GM12872 (cell line): ENCODE results near the gene FAM180A.

Experiments used
- CTCF ChIP-seq: IDR thresholded peaks from 3 replicates; pipeline ENCODE4 v1.5.1; 2011; ENCODE audit warnings: low read depth, mild to moderate bottlenecking, low read length, moderate library complexity; ENCODE audit not compliant: insufficient read depth

The FAM180A gene

GRCh38 chr7:135771051-135771450 lies 22.4 kb upstream of the FAM180A start:
- TF ChIP-seq CTCF: no peak

- TF ChIP-seq CTCF: no peak
Observed at GRCh38 chr7:135770139-135770710, 21.6 kb upstream of the FAM180A start.

DNA sequence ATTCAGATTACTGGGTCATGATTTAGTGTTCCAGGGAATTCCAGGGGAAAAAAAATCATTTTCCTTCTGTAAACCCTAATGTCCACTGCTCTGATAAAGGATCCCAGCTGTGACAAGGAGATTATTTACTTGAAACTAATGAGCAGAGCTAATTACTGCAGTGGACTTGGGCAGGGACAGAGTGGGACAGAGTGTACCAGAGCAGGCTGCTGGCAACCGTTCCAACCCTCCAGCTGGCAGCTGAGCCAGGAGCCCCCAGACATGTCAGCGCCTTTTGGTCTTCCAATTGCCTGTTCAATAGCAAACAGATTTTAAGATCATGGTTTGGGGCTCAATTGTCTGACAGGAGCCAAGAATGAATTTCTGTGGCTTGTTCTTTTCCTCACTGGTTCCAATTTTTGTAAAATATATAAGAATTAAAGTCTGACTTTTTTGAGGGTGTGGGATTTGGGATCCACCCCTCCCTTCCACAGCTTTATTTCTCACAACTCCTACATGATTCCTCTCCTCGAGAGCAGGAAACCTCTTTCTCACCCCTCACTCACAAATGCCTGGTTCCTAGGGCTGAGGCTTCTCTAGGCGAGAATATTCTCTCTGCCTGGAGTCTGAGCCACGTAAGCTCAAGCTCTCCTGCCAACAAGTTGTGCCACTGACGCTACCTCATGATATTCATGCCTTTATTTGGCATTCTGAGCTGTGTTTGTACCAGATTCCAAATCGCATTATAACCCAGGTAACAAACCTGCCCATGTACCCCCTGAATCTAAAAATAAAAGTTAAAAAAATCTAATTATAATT lies 20.6 kb upstream of the FAM180A start:
- TF ChIP-seq CTCF: no peak

GRCh38 chr7:135768467-135768866 lies 19.9 kb upstream of the FAM180A start:
- no peak for TF ChIP-seq CTCF

- TF ChIP-seq CTCF: no peak
Observed at GRCh38 chr7:135768064-135768463, 19.5 kb upstream of the FAM180A start.

- no peak for TF ChIP-seq CTCF
Observed at GRCh38 chr7:135763261-135763660, 14.6 kb upstream of the FAM180A start.

DNA sequence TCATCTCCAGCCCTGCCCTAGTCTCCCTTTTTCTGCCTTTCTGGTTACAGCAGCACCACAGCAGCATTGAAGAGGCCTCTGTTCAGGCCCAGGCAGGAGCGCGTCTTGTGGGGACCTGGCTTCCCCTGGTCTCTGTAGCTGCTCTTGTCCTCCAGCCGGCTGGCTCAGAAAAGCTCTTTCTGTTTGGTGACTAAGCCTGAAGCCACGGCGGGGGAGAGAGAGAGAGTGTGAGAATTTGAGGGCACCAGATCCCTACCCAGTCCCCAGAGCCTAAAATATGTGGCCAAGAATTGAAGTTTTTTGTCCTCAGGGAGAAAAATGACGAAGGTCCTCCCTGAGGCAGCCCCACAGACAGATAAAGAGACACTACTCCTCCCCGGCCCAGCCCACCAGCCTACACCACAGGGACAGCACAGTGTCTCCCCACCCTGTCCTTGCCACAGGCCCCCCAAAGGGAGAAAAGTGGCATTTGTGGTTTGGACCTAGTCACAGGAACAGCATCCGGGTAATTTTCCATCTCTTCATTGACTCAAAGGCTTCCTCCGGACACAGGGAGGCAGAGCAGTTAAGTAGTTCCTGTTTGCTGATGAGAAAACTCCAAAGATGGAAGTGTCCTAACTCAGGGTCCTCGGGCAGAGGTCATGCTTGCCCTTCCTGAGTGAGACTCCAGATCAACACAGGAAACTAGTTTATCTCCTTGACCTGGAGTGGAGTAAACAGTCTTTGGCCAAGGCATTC lies 13.3 kb upstream of the FAM180A start:
- TF ChIP-seq CTCF: no peak
